ENCODE results near the gene PSMF1.

The PSMF1 gene, protein sequence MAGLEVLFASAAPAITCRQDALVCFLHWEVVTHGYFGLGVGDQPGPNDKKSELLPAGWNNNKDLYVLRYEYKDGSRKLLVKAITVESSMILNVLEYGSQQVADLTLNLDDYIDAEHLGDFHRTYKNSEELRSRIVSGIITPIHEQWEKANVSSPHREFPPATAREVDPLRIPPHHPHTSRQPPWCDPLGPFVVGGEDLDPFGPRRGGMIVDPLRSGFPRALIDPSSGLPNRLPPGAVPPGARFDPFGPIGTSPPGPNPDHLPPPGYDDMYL

DNA sequence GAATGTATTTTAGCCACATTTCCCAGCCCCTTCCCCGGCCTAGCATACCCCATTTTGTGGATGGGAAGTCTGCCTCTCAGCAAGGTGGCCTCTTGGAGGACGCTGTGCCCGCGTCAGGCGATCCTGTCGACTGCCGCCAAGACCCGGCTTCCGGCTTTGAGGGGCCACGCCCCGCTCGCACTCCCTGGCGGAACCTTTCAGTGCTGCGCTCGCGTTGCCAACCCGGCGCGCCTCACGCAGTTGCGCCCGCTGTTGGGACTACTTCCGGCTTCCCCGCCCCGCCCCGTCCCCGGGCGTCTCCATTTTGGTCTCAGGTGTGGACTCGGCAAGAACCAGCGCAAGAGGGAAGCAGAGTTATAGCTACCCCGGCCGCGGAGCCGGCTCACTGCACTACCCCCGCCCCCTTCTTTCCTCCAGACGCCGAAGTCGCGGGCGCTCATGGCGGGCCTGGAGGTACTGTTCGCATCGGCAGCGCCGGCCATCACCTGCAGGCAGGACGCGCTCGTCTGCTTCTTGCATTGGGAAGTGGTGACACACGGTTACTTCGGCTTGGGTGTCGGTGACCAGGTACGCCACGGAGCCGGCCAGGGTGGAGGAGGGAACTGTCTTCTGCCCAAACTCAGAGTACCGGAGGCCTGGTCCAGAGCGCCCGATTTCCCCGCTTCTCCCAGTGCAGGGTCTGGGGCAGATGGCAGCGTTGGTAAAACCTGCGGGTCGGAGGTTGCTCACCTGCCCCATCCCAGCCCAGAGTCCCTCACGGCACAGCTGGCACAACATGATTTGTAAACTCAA is at the start of gene PSMF1:
Gene PSMF1 (plus strand): TSS at position 267 of the 792 bp plus-strand sequence. CDS start 172 bp downstream, at position 439.
- peak; percentile 95 for DNase-seq (ENCODE audit: low spot score)

DNA sequence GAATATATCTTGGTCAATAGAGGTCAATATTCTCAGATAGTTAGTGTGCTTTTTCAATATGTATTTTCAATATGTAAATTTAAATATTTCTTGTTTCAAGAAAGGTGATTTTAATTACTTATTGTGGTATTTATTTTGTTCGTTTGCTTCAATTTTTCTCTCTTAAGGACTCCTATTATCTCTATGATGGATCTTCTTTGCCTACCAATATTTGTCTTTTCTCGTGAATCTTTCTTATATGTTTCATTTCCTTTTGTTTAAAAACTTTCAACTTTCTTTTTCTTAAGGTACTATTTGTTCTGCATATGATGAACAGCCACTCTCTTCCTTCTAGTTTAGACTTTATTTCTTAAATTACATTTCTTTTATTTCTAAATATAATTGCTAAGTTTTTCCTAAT is 46.1 kb upstream of the PSMF1 start:
- no peak for DNase-seq (ENCODE audit: low spot score)

DNA sequence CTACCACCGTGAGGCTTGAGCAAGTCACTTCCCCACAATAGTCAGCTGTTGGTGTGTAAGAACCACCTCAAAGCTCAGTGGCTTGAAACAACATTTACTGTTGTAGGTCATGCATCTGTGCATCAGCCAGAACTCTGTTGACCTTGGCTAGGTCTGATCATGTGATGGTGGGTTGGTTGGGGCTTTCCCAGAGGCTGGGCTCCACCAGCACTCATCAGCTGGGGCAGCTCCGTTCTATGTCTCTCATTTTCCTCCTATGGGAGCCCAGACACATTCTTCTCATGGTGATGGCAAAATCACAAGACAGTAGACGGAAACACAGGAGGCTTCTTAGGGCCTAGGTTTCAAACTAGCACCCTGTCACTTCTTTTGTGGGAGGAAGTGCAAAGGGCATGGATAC is 42.8 kb upstream of the PSMF1 start:
- DNase-seq (ENCODE audit: low spot score) = no peak

DNA sequence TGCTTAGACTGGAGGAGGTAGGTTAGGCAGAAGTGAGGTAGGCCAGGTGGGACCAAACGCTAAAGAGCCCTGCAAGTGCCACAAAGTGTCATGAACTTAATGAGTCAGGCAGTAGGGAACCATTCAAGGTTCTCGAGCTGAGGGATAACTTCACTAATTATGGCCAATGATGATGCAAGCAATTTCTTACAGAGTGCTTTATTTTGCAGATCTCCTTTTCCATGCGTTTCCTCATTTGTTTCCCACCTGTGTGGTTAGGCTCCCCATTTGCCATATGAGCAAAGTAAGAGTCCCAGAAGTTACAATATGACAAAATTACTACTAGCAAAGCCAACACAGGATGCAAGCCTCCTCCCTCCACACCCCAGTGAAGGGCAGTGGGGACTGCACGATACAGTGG is 36.5 kb upstream of the PSMF1 start:
- DNase-seq (ENCODE audit: low spot score) = no peak

DNA sequence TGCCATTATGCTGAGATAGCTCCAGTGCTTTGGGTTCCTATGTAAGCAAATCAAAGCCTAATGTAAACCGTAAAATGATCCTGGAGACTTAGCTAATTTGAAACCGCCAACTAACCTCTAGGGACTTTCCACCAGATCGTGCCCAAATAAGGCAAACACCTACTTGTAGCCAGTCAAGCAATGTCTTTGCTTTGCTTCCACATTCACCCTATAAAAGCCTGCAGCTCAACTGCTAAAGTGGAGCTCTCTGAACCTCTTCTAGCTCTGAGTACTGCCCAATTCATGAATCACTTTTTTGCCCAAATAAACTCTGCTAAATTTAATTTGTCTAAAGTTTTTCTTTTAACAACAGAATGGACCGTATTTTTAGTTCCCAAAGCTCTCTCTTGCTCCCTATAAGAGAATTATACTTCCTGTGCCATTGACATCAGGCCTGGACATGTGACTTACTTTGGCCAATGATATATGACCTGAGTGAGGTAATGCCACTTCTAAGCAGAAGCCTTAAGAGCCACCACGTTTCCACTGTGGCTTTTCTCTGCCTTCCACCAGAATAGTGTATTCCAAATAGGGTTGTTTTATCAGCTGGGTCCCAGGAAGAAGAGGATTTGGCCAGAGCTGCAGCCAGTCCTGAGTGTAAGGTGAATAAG is 34.8 kb upstream of the PSMF1 start:
- no peak for DNase-seq (ENCODE audit: low spot score)

DNA sequence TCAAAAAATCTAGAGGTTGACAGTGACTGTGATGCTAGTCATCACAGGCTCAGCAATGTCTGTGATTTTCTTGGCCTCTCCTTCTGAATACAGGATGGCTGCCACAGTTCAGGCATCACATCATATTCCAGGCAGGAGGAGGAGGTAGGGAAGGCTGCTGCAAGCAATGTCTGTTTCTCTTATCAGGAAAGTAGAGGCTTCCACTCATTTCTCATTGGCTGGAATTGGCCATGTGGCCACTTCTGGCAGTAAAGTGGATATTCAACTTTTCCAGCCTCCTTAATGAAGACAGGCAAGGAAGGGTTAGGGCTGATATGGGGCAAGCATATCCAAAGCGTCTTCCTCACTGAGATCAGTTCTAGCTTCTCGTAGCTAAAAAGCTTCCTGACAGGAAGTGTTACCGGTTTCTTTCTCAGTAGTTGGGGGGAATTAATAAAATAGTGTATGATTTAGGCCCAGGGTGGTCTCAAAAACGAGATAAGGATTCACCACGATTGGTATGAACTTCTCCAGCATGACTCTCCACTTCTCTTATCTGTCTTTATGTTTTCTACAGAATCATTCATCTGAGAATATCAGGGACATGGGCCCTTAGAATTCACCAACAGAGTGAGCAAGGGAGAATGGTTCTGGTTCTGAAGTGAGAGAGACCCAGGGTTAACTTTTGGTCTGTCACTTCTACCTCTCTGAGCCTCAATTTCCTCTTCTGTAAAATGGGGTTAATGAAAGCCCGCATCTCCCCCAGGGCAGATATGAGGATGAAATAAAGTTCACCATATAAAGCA is 32.7 kb upstream of the PSMF1 start:
- DNase-seq (ENCODE audit: low spot score) = no peak

DNA sequence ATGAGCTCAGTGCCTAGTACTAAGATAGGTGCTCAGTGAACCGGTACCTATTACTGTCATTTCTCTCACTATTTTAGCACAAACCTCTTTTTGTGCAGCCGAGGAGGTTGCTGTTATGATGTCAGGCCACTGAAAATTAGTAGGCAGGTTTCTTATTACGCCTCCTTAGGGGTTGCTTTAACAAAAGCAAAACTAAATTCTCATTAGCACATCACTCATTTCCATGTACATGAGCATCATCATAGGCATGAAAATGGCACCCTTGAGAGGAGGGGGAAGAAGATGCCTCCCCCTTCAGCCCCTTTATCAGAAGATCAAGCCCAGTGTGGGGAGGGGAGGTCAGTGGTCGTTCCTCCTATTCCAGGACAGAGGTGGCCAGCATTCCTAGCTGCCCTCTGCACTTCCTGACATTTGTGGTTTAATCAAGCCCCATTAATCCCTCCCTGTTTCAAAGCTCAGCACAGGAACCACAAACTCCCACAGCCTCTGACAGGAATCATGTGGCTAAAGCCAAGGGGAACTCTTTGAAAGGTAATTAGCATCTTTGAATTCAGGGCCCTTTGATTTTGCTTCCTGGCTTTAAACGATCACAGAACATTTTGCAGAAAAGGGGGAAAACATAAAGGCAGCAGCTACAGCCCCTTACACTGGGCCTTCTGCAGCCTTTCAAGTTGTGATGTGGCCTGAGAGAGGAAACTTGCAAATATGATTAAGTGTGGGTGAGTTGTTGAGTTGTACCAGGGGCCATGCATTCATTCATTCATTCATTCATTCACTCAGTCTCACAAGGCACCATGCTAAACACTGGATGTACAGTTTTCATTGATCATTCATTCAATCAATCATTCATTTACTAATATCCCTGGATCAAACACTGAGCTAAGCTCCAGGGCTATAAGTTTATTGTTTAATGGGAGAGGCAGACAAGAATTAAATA is 31.9 kb upstream of the PSMF1 start:
- DNase-seq (ENCODE audit: low spot score) = no peak

DNA sequence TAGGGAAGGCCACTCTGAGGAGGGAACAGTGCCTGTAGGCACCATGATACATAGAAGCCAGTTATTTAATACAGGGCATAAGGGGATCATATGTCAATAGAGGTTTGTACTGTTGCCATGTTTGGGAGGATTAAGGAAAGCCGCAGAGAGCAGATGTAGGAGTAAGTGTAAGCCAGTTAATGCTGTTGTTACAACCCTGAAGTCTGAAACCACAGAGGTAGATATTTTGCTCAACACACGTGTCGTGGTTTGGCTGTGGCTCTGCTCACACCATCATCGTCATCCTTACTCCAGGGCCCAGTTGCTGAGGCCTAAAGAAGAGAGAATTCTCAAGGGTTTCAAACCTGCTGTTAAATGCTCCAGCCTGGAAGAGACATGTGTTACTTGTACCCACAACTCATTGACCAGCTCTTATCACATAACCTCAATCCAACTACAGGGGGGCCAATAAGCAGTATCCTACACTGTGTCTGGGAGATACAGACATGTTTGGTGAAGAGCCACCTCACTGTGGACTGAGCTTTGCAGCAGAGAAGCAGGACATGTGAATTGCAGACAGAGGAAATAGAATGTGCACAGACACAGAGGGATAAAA is 31.0 kb upstream of the PSMF1 start:
- no peak for DNase-seq (ENCODE audit: low spot score)

DNA sequence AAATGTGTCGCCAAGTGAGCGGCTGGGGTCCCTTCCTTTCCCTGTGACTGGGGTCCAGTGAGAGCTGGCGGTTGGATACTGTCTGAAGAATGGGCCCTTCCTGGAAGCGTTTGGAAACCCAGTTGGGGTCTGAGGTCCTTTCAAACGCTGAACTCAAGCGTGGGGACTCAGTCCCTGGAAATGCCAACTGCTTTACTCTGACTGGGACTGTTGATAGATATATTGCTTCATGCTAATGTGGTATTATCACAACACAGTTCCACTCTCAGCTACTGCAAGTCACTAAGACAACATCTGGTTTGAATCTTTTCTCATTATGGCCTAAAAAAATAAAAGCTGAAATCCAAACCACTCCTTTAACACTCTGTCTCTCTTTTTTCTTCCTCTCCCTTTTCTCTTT is 23.7 kb upstream of the PSMF1 start:
- no peak for DNase-seq (ENCODE audit: low spot score)

DNA sequence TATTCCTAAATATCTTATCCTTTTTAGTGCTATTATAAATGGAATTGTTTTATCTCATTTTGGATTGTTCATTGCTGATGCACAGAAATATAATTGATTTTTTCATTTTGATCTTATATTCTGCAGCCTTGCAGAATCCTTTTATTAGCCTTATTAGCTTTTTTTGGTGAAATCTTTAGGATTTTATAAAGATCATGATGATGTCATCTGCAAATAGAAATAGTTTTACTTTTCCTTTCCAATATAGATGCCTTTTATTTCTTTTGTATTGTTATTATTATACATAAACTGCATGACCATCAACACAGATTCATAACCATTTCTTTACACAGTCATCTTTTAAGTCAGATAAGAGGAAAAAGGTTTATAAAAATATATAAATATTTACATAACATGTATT is 16.9 kb upstream of the PSMF1 start:
- DNase-seq (ENCODE audit: low spot score) = no peak

DNA sequence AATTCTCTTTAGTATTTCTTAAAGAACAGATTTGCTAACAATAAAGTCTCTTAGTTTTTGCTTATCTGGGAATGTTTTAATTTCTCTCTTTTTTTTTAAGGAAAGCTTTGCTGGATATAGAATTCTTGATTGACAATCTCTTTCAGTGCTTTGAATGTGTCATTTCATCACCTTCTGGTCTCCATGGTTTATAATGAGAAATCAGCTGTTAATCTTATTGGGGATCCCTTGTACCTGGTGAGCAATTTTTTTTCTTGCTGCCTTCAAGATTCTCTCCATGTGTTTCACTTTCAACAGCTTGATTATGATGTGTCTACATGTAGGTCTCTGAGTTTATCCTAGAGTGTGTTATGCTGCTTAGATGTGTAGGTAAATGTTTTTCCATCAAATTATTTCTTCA is 16.4 kb upstream of the PSMF1 start:
- no peak for DNase-seq (ENCODE audit: low spot score)

DNA sequence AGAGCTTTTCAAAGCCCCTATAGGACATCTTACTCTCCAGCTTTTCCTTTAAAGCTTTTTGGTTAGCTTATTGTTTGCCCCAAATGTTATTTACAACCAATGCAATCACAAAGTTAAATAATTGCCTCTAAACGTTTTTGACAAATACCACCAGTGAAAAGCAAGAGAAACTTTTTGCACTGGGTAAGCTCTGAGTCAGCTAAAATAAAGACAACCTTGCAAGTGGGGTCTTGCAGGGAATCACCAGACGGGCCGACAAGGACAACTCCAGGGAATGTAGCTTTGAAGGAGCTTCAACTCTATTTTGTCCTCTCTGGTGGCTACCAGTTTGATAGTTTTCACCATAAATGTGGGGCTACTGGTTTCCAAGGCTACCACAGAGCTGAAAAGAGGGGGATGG is 14.7 kb upstream of the PSMF1 start:
- no peak for DNase-seq (ENCODE audit: low spot score)

DNA sequence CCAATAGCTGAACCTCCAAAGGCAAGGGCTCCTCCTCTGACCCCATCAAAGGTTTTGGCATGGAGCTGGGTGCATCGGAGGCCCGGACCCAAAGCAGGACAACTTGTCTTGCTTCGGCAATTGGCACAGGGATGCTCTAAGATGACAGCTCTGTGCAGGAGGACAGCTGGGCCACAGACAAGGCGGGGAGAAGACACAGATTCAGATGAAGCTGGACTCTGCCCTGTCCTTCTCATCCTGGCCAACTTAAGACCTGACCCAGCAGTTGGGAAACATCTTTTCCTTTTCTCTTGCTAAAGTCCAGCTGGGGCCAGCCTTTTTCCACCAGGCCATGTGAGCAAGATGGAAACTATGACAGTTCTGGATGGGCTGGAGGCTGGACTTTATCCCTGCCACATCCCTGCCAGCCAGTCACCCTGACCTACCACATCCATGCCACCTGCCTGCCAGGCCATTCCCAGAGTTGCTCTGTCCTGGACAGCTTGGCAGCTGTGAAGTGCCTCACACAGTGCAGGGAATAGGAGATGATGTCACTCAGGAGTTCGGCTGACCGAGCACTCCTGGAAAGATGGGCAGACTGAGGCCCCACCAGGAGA is 12.7 kb upstream of the PSMF1 start:
- no peak for DNase-seq (ENCODE audit: low spot score)

DNA sequence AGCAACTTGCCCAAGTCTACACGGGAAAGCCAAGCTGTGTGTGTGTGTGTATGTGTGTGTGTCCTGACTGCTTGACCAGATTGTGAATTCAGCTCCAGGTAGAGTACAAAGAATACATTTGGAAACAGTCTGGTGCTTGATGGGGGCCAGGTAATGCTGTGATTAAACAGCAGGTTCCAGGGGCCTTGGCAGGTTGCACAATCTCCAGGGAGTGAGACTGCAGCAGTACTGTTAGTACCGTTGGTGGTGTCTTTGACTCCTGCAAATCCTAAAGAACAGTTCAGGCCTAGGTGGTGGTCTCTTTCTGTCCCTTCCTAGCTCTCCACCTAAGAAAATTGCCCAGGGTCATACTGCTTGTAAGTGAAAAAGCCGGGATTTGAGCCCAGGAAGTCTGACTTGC is 11.2 kb upstream of the PSMF1 start:
- no peak for DNase-seq (ENCODE audit: low spot score)

DNA sequence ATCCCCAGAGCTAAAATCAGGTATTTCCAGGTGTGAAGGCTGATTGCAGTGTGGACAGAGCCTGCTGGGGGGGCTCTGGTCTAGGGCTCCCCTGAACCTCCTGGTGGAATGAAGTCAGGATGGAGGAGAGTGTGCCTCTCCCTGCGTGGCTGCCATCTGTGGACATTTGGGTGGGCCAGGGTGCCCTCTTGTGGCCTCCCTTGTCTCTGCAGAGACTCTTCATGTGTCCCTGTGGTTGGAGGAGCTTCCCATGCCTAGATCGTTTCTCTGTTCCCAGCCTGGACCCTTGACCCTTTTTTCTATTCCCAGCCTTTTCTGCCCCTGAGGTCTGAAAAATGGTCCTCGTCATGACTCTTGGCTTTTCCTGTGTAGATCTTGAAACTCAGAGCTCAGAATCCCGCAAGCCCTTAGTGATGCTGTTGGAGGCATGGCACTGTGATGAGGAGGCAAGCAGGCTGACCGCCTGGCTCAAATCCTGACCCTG is 9.9 kb upstream of the PSMF1 start:
- DNase-seq (ENCODE audit: low spot score) = peak; percentile 75

DNA sequence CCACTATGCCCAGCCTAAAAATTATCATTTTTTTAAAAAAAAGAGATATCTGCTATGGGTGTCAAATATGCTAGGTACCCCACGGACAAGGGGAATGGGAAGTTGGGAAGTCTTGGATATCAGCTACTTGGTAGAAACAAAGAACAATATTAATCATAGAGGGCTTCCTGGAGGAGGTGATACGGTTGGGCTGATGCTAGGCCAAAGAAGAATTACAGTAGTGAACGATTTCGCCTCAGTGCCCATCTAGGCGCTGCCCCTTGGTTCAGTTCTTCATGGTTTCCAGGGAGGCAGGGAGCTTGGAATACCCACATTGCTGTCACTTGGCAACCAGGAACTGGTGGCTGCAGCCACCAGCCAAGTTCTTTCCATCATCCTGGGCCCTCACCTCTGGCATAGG is 5.5 kb upstream of the PSMF1 start:
- no peak for DNase-seq (ENCODE audit: low spot score)

DNA sequence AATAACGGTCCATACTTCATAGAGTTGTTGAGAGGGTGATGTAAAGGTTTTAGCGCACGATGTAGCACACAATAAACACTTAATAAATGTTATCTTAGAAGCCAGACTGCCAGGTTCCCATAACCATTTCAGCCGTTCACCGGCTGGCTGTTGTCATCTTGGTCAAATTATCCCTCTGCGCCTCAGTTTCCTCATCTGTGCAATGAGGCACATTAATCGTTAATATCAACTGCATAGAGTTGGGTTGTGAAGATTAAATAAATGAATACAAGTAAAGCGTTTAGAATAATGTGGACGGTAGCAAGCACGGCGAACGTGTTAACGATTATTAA is 432 bp upstream of the PSMF1 start:
- no peak for DNase-seq (ENCODE audit: low spot score)

DNA sequence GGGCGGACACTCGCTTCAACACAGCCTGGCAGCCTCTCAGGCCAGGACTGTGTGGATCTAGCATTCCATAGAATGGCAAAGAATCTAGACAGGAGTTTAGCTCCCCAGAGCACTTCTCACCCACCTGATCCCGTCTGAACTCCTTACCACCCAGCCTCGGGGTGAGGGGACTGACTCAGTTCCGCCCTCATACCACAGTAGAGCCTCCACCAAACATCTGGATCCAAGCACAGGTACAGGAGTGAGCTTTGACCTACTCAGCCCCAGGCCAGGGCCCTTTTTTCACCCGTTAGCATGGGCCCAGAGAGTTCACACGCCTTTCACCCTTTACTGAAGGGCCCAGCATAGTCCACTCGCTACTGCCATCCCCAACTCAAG is 715 bp downstream of the PSMF1 start:
- no peak for DNase-seq (ENCODE audit: low spot score)

DNA sequence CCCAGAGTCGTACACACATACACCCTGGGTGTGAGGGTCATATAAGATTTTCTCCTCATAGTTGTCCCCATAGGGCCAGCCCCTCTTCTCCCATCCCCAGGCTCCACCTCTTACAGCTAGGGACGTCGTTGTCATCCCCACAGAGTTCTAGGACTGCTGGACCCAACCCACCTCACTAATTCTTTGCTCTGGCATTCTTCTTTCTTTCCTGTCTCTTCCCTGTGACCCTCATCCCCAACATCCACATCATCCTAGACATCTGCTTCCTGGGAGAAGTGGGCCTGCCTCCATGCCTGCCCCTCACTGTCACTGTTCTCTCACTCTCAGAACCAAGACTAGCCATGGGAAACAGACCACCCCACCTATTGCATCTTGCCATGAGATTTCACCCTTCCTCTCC is 1.1 kb downstream of the PSMF1 start:
- DNase-seq (ENCODE audit: low spot score) = no peak

DNA sequence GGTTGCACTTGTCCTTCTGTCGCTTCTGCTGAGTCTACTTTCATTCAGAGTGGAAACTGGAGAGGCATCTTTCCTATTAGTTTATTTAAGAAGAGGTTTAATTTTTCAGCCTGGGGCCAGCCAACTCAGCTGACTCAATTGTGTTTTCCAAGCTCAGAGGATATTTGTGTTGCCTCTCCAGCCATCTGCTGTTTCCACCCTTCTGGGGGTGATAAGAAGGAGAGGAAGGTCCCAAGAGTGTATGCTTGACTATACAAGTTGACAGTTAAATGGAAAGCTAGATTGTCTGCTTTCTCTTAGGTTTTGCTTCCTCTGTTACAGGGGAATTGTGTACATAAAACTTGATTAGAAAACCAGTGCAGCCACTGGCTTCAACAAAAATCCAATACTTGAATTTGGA is 3.0 kb downstream of the PSMF1 start:
- no peak for DNase-seq (ENCODE audit: low spot score)

Data from ecto neural progenitor cell (in vitro differentiated cells).